ENCODE data around the gene PGP.

DNA sequence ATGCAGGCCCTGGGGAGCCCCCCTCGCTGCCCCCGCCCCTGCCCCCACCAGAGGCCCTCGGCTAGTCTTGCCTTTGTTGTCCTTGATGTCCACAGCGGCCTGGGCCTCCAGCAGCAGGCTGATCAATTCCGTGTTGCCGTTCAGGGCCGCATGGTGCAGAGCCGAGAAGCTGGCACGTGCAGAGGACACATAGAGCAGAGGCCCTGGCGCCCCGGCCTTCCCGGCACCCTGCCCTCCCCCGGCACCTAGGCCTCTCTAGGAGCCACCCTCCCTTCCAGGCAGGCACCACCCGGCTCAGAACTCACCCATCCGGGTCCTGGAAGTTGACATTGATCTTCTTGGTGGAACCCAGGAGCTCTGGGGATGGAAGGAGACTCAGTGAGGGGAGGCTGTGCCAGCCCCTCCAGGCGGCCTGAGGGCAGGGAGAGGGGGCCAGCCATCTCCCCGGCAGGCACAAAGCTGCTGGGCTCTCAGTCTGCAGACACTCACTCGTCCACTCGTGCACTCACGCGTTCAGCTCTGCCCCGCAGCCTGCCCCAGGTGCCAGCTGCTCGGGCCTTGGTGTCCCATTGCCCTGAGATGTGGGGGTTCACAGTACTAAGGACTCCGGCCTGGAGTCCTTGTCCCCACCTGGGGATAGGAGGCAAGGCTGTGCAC, 24.5 kb downstream of the PGP start:
- TF ChIP-seq, protein P1, sequence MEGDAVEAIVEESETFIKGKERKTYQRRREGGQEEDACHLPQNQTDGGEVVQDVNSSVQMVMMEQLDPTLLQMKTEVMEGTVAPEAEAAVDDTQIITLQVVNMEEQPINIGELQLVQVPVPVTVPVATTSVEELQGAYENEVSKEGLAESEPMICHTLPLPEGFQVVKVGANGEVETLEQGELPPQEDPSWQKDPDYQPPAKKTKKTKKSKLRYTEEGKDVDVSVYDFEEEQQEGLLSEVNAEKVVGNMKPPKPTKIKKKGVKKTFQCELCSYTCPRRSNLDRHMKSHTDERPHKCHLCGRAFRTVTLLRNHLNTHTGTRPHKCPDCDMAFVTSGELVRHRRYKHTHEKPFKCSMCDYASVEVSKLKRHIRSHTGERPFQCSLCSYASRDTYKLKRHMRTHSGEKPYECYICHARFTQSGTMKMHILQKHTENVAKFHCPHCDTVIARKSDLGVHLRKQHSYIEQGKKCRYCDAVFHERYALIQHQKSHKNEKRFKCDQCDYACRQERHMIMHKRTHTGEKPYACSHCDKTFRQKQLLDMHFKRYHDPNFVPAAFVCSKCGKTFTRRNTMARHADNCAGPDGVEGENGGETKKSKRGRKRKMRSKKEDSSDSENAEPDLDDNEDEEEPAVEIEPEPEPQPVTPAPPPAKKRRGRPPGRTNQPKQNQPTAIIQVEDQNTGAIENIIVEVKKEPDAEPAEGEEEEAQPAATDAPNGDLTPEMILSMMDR (IDR thresholded peaks at IDR 0.05; ENCODE audit: low read length), result no peak
- no peak for TF ChIP-seq EZH2 (IDR thresholded peaks at IDR 0.05; ENCODE audit: borderline replicate concordance, low read length)
